RKO (cell line): ENCODE data around the gene NGFR.
"Not testable (repeated sequence)": the region's sequence is repeated elsewhere in the genome, so short reads cannot be mapped to it uniquely, and the experiment has no call there.

Experiments used
- DNase-seq: peaks from one replicate; pipeline ENCODE4 v3.0.0-alpha.2; 2016; ENCODE audit warnings: low spot score

NGFR gene

GRCh38 chr17:49546546-49547535 is 51.7 kb downstream of the NGFR start:
- no peak for DNase-seq

DNA sequence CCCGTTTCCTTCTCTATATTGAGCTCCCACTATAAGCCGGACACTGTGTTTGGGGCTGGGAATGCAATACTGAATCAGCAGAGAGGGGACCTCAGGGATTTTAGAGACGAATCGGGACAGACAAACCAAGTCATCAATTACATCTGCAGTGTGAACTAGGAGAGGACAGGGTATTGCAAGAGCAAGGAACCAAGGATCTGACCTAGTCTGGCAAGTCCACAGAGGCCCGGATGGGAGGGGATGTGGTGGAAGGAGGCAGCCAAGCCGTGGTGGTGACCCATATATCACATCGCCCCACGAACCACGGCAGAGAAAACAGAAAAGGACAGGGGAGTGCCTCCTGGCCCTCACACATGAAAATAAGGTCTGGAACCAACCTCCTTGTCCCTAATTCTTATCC is 52.5 kb downstream of the NGFR start:
- DNase-seq: no peak

DNA sequence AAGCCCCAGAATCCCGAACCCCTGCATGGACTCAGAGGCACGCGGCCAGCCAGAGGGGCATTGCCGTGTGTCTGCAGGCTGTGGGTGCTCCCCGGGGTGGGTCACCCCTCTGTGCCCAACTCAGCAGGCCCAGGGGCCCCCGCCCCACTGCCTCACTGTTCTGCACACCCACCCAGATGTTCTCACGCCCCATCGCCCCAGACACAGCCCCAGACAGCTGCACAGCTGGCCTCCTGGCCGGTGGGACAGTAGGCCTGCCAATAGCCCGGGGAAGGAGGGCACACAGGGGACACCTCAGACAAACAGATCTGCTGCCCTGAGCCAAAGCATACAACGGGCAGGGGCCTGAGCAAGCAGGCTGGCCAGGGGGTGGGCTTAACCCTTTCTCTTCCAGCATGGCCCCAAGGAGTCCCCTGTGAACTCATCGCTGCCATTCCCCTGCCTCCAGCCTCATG is 53.0 kb downstream of the NGFR start:
- DNase-seq: no peak

DNA sequence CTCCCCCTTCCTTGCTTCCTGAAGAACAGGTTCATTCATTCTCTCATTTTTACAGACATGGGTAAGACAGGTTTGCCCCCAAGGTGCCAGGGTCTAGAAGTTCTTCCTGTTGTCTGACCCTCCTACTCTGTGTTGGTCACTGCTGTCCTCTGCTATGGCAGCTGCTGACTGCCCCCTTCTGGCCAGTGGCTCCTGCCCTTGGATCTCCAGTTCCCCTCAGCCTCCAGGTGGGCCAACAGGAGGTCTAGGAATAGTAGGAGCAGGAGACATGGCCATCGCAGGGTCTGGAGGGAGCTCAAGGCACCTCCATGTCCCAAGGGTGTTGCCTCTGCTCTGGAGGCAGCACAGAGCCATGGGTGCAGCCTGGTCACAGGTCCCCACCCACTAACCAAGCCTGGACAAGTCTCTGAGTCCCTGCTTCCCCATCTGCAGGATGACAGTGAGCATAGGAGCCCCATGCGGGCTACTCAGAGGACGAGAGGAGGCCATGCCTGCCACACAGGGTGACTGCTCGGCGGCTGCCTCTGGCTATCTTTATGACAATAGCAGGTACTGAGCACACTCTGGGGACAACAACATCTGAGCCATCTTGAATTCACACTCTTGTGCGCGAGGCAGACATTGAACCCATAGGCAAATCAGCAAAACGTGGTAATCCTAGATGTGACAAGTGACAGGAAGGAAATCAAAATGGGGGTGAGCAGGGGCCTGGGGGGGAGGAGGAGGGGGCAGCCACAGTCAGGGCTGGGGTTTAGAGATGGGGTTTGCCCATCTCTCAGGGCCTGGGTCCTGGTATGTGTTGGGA is 53.6 kb downstream of the NGFR start:
- no peak for DNase-seq

GRCh38 chr17:49549311-49549605 is 54.2 kb downstream of the NGFR start:
- no peak for DNase-seq

DNA sequence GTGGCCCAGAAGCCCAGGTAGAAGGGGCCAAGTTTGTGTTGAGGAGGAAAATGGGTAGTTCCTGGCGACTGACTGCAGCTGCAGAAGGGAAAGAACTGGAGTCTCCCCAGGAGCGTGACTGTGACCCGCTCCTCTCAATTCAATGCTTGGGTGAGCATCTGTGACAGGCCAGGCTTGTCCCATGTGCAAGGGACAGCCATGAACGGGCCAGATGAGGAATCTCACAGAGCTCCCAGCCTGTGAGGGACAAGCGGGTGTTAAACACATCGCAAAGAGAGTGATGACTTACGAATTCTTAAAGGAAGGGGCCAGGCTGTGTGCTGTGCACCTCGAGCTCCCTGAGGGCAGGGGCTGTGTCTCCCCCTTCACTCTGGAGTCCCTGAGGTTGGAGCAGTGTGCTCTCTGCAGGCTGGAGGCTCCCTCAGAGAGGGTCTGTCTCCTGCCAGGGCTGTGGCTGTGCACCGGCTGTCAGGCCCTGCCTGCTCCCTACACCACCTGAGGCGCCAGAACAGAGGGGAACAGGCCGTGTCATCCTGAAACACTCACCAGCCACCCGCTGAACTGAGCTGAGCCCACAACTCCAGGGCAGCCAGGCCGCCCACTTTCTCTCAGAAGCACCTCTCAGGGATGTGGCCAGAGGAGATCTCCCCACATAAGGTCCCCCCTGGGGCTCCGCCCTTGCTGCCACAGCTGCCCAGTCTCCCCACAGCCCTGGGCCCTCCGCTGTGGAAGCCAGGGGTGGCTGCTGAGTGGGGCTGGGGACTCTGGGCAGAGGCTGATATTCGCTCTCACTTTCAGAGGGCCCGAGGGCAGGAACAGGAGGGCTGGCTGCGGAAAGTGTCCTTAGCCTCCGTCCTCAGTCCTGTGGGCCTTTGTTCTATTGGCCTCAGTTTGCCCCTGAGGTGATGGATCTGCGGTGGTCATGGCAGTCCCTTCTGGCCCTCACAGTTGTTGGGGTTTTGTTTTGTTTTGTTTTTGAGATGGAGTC is 54.9 kb downstream of the NGFR start:
- no peak for DNase-seq

GRCh38 chr17:49550764-49551163 is 55.7 kb downstream of the NGFR start:
- DNase-seq: not testable (repeated sequence)

- no peak for DNase-seq
Measured at GRCh38 chr17:49551221-49552069, 56.4 kb downstream of the NGFR start.

DNA sequence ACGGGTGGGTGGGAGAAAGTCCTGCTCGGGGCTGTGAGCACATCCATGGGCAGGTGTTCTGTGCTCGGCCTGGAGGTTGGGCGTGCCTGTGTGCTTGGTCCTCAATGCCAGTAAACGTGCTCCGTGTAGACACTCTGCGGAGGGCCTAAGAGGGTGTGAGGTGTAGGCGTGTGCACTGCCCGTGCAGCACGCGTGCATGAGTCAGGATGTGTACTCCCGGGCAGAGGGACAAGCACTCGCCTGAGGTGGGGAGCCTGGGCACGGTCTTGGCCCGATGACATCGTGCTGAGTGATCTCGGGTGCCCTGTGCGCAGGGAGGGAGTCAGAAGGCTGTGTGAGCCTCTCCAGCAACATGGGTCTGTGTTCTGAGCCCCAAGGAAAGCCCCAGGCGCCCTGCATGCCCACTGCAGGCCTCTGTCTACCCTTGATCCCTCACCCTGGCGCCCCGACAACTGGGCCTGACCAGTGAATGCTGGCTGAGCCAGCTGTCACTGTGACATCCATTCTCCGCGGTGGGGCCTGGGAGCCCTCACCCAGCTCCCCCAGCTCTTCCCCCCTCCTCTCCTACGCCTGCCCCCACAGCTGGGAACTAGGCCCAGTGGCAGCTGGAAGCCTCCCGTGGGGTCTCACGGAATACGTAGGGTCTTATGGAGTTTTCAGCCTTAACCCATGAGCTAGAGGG is 57.1 kb downstream of the NGFR start:
- DNase-seq: peak; percentile 36

DNA sequence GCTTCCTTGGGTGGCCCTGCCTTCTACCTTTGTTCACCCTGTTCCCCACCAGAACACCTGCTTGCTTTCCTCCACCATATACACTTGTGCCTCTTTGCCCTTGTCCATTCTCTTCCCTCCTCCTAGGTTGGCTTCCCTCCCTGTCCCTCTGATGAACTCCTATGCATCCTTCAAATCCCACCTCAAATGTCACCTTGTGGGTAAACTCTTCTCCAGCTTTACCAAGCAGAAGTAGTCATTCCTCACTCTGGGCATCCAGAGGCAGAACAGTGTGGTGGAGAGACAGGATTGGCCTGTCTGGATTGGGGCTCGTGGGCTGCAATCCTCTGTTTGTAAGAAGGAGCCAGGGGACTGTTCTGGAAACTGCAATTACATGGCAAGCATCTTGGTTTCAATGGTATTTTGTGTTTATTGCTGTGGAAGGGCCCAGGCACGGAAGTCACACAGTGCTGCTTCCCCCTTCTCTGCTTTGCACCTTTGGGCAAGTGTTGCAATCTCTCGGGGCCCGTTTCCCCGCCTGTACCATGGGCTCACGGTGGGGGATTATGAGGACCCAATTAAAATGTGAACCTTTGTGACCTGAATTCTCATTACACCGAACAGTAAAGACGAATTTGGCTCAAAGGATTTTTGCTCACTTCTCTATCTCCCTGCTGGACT is 58.7 kb downstream of the NGFR start:
- DNase-seq: no peak

DNA sequence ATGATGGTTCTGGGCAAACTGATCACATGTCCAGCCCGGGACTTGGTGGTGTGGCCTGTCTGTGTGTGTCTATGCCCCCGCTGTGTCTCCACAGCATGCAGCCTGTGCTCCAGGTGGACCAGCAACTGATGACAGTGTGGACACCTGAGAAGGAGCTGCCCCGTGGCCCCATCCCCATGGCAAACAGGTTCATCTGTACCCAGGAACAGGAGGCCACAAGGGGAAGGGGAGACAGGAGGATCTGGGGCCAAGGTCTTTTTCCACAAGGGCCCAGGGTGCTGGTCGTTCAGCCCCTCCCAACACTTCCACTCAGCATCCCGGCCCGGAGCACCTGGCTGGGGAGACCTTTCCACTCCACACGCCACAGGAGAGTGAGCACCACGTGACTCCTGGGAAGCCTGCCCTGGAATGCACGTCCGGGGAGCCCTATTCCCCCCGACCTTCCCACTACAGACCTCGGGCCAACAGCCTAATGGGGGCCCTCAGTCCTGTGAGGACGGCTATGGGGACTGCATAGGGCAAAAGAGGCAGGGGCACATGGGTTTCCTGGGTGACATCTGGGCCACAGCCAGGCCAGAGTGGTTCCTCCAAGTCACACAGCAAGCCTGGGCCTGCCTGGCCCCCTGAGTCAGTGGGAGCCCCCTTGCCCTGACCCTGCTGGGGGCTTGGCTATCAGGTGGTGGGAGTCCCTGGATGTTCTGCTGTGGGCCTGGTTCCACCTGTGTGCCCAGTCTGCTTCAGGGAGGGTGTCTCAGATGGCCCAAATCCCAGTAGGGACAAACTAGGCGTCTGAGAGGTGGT is 59.8 kb downstream of the NGFR start:
- no peak for DNase-seq

GRCh38 chr17:49555495-49556222 is 60.6 kb downstream of the NGFR start:
- DNase-seq: no peak

- DNase-seq: peak; percentile 78
Measured at GRCh38 chr17:49556223-49556943, 61.3 kb downstream of the NGFR start.

DNA sequence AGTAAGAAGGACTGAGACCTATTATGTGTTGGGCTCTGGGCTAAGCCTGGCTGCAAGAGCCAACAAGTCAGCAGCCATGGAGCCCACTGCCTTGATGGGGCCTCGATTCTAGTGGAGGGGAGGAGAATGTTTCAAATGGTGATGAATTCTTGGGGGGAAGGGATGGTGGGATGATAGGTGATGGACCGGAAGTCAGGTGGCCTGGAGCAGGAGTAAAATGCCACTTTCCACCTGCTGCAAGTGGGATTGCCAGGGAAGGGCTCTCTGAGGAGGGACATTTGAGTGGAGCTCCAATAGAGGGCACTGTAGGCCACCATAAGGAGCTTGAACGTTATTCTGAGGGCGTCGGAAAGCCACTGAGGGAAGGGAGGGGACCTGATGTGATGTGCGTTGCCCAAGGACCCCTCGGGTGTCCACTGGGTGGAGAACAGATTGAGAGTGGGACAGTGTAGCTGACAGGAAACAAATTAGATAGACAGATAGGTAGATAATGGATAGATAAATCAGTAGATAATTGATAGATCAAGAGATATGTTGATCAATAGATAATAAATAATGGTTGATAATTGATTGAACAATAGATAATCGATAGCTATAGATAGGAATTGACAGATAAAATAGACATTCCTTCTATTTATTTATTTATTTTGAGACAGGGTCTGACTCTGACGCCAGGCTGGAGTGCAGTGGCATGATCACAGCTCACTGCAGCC is 62.4 kb downstream of the NGFR start:
- DNase-seq: peak; percentile 69
